Nephron (organoid): ENCODE data around the gene ARHGAP23.
A peak's percentile ranks its signal among the peaks of the same experiment; 100 is the strongest.
"Not testable (repeated sequence)": the region's sequence is repeated elsewhere in the genome, so short reads cannot be mapped to it uniquely, and the experiment has no call there.

Experiments used
- H3K27ac Mint-ChIP-seq, 3 experiments: 2 replicates each; pipeline ENCODE4 v1.8.0; 2020; ENCODE audit warnings: mixed read lengths in 3 of 3, mild to moderate bottlenecking in 2 of 3, moderate library complexity in 1 of 3
- H3K27me3 Mint-ChIP-seq: 2 replicates; pipeline ENCODE4 v1.8.0; 2021; ENCODE audit warnings: low read depth, mild to moderate bottlenecking, moderate library complexity, mixed read lengths
- H3K36me3 Mint-ChIP-seq: 2 replicates; pipeline ENCODE4 v1.8.0; 2020; ENCODE audit warnings: low read depth, mixed read lengths
- H3K4me1 Mint-ChIP-seq: 2 replicates; pipeline ENCODE4 v1.8.0; 2020; ENCODE audit warnings: mixed read lengths
- H3K4me3 Mint-ChIP-seq, 3 experiments: 2 replicates each; pipeline ENCODE4 v1.8.0; 2020; ENCODE audit warnings: mild to moderate bottlenecking in 3 of 3, mixed read lengths in 3 of 3, moderate library complexity in 2 of 3
- H3K9me3 Mint-ChIP-seq: 2 replicates; pipeline ENCODE4 v1.8.0; 2020; ENCODE audit warnings: mixed read lengths
- CTCF ChIP-seq, 3 experiments: fragments of 200-600 bp; sonication (generic); IDR thresholded peaks; one replicate each; pipeline ENCODE4 v1.5.0; 2021; ENCODE audit warnings: antibody characterized with exemption in 3 of 3; ENCODE audit not compliant: unreplicated experiment in 3 of 3

The ARHGAP23 gene

DNA sequence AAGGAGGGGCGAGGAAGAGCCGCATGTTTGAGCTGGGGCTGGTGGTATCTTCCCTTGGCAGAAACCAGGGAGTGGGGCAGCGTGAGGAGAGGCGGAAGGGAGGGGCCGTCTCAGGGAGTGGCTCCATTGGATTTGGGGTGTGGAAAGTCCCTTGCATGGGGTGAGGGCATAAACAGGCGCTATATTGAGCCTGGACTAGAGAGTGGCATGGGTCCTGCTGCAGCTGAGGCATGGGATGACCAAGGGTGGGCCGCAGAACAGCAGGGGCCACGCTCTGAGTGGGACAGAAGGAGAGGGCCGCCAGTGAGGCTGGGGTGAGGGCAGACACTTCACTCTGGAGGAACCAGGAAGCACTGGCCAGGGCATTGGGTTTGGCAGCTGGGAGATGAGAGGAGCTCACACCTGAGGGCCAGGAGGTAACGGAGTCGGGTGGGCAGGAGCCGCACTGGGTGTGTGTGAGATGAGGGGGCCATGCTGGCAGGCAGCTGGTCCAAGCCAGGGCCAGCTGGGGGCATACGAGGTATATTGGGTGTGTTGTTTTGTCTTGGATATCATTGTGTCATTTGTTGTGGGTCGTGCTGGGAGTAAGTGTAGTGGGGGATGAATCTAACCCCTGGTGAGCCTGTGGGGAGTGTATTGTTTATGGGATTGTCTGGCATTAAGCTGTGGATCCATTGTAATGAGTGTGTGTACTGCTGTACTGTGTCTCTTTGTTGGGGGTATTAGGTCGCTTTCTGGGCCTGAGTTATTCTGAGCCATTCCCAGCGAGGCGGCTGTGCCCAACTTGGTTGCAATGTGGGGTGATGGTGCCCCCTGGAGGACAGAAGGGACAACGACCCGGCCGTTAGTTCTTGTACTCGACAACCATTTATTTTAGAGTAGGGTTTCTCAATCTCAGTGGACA lies 56.2 kb downstream of the ARHGAP23 start:
- TF ChIP-seq CTCF (IDR thresholded peaks at IDR 0.05; ENCODE audit: unreplicated experiment in 3 of 3) = peak; percentile 63 to 72 (median 71)

GRCh38 chr17:38485146-38485468 lies 56.8 kb downstream of the ARHGAP23 start:
- peak in 1 of 3 experiments; percentile 9 for TF ChIP-seq CTCF (IDR thresholded peaks at IDR 0.05; ENCODE audit: unreplicated experiment in 3 of 3)
- no peak overlapping the region for H3K4me3 Mint-ChIP-seq
- peaks cover 34% of the 10 kb centered on the region for H3K36me3 Mint-ChIP-seq
- no peaks in the 10 kb centered on the region for H3K27me3 Mint-ChIP-seq
- peak overlapping the region in 1 of 3 experiments; percentile 33 for H3K27ac Mint-ChIP-seq
- peaks cover 31% of the 10 kb centered on the region for H3K4me1 Mint-ChIP-seq
- no peaks in the 10 kb centered on the region for H3K9me3 Mint-ChIP-seq

More for the DNA sequence above, 56.2 kb downstream of the ARHGAP23 start:
- not testable (repeated sequence) for H3K4me3 Mint-ChIP-seq, H3K27me3 Mint-ChIP-seq, H3K9me3 Mint-ChIP-seq
- peaks cover 30% of the 10 kb centered on the region for H3K36me3 Mint-ChIP-seq
- H3K27ac Mint-ChIP-seq = peak overlapping the region in 2 of 3 experiments; percentile 33 to 58
- peaks cover 26% of the 10 kb centered on the region for H3K4me1 Mint-ChIP-seq

GRCh38 chr17:38485681-38486298 lies 57.5 kb downstream of the ARHGAP23 start:
- H3K9me3 Mint-ChIP-seq, H3K4me3 Mint-ChIP-seq, H3K27me3 Mint-ChIP-seq, H3K27ac Mint-ChIP-seq: not testable (repeated sequence)
- H3K4me1 Mint-ChIP-seq = peaks cover 31% of the 10 kb centered on the region
- H3K36me3 Mint-ChIP-seq = peaks cover 34% of the 10 kb centered on the region

DNA sequence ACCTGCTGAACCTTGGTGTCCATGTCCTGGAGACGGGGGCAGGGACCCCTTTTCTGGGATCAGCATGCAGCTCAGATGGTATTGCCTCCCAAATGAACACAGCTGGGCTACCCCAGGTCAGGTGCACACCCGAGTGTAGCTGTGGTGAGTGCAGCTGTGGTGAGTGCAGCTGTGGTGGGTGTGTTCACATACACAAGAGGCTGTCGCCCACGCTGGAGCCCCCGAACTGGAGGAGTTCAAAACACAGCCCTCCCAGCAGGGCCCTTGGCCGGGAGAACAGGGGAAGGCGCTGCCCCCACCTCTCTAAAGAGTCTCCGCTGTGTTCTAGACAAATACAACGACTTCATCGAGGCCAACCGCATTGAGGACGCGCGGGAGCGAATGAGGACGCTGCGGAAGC lies 61.5 kb downstream of the ARHGAP23 start:
- not testable (repeated sequence) for H3K9me3 Mint-ChIP-seq, H3K4me3 Mint-ChIP-seq, H3K27me3 Mint-ChIP-seq
- Mint-ChIP-seq H3K36me3 (peaks cover 50% of the 10 kb centered on the region), H3K27ac (peak overlapping the region in 1 of 3 experiments; percentile 28), H3K4me1 (peaks cover 16% of the 10 kb centered on the region)

- not testable (repeated sequence) for H3K4me1 Mint-ChIP-seq, H3K4me3 Mint-ChIP-seq, H3K27ac Mint-ChIP-seq, H3K9me3 Mint-ChIP-seq, H3K27me3 Mint-ChIP-seq
- H3K36me3 Mint-ChIP-seq = peaks cover 59% of the 10 kb centered on the region
Measured at GRCh38 chr17:38491346-38492066, 63.2 kb downstream of the ARHGAP23 start.

GRCh38 chr17:38492067-38493040 lies 64.1 kb downstream of the ARHGAP23 start:
- peaks cover 60% of the 10 kb centered on the region for H3K36me3 Mint-ChIP-seq
- not testable (repeated sequence) for H3K27ac Mint-ChIP-seq, H3K4me3 Mint-ChIP-seq, H3K27me3 Mint-ChIP-seq, H3K4me1 Mint-ChIP-seq, H3K9me3 Mint-ChIP-seq
- peak; percentile 47 to 59 (median 47) for TF ChIP-seq CTCF (IDR thresholded peaks at IDR 0.05; ENCODE audit: unreplicated experiment in 3 of 3)

DNA sequence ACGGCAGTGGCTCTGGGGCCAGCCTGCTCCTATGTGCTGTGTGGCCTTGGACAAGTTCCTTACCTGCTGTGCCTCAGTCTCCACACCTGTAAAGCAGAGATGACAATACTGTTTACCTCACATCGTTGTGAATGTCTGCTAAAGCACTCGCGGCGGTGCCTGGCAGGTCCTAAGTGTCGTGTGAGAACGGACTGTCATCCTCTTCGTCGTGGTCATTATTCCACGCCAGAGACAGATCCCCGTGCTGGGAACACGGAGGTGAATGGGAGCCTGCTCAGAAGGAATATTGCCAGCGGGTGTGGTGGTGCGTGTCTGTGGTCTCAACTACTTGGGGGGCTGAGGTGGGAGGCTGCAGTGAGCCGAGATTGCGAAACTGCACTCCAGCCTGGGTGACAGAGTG lies 65.9 kb downstream of the ARHGAP23 start:
- H3K9me3 Mint-ChIP-seq, H3K4me3 Mint-ChIP-seq, H3K4me1 Mint-ChIP-seq, H3K27ac Mint-ChIP-seq, H3K27me3 Mint-ChIP-seq: not testable (repeated sequence)
- H3K36me3 Mint-ChIP-seq = peaks cover 68% of the 10 kb centered on the region

DNA sequence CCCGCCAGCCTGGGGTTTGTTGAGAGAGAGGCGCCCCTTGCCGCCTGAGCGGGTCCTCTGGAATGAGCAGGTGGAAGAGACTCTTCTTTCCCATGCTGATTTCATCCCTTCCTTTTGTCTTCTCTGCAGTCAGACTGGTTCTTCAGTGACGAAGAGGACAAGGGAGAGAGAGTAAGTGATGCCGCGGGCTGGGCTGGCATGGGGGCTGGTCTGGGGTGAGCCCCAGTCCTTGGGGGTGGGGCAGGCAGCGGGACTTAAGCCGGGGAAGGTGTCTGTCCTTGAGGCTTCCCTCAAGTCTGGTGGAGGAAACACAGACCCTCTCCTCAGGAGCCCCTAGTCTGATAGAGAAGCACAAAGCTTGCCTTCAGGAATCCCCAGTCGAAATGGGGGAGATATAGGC lies 69.4 kb downstream of the ARHGAP23 start:
- H3K36me3 Mint-ChIP-seq = peaks cover 76% of the 10 kb centered on the region
- H3K27ac Mint-ChIP-seq, H3K4me1 Mint-ChIP-seq, H3K27me3 Mint-ChIP-seq, H3K4me3 Mint-ChIP-seq, H3K9me3 Mint-ChIP-seq: not testable (repeated sequence)
